ENCODE measurements around the gene FOXO1.
A peak's percentile ranks its signal among the peaks of the same experiment; 100 is the strongest.

The FOXO1 gene

GRCh38 chr13:40588101-40588500 is 78.3 kb downstream of the FOXO1 start:
- no peaks in the 10 kb centered on the region for H3K9me2 ChIP-seq (replicated peaks; ENCODE audit: insufficient read depth, low read length)
- H2AFZ ChIP-seq (ENCODE audit: low read depth, low read length, severe bottlenecking): no peak overlapping the region
- peak overlapping the region; percentile 48 for H3K9ac ChIP-seq (ENCODE audit: low read length)
- H3K27me3 ChIP-seq (ENCODE audit: low read length): no peaks in the 10 kb centered on the region
- H4K20me1 ChIP-seq (ENCODE audit: low read depth, low read length): peaks cover 16% of the 10 kb centered on the region
- no peak overlapping the region for H3K4me3 ChIP-seq (ENCODE audit: insufficient read depth, low read length, poor library complexity, severe bottlenecking)
- H3F3A ChIP-seq (ENCODE audit: insufficient read depth): peaks cover 51% of the 10 kb centered on the region
- peak overlapping the region; percentile 87 for H3K4me2 ChIP-seq (ENCODE audit: low read depth, low read length, poor library complexity, severe bottlenecking)
- peak overlapping the region; percentile 92 for H3K27ac ChIP-seq (ENCODE audit: low read depth, low read length)
- TF ChIP-seq, protein P1, sequence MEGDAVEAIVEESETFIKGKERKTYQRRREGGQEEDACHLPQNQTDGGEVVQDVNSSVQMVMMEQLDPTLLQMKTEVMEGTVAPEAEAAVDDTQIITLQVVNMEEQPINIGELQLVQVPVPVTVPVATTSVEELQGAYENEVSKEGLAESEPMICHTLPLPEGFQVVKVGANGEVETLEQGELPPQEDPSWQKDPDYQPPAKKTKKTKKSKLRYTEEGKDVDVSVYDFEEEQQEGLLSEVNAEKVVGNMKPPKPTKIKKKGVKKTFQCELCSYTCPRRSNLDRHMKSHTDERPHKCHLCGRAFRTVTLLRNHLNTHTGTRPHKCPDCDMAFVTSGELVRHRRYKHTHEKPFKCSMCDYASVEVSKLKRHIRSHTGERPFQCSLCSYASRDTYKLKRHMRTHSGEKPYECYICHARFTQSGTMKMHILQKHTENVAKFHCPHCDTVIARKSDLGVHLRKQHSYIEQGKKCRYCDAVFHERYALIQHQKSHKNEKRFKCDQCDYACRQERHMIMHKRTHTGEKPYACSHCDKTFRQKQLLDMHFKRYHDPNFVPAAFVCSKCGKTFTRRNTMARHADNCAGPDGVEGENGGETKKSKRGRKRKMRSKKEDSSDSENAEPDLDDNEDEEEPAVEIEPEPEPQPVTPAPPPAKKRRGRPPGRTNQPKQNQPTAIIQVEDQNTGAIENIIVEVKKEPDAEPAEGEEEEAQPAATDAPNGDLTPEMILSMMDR (IDR thresholded peaks at IDR 0.05; ENCODE audit: insufficient read depth, low read length, poor library complexity, severe bottlenecking): no peak
- TF ChIP-seq EZH2phosphoT487 (conservative IDR thresholded peaks at IDR 0.05; ENCODE audit: low read length): no peak
- peaks cover 100% of the 10 kb centered on the region for H3K79me2 ChIP-seq (ENCODE audit: insufficient read depth, low read length)
- no peaks in the 10 kb centered on the region; the same call in 1 of the 2 replicates for H3K9me3 ChIP-seq (ENCODE audit: insufficient read depth, low read length)
- H3K36me3 ChIP-seq (ENCODE audit: low read length): no peaks in the 10 kb centered on the region

GRCh38 chr13:40586886-40587565 is 79.4 kb downstream of the FOXO1 start:
- Histone ChIP-seq H4K20me1 (ENCODE audit: low read depth, low read length) (peaks cover 16% of the 10 kb centered on the region), H3K79me2 (ENCODE audit: insufficient read depth, low read length) (peaks cover 100% of the 10 kb centered on the region), H3K9me2 (replicated peaks; ENCODE audit: insufficient read depth, low read length) (no peaks in the 10 kb centered on the region), H3K9ac (ENCODE audit: low read length) (no peak overlapping the region; the same call in 1 of the 2 replicates), H3K27me3 (ENCODE audit: low read length) (no peaks in the 10 kb centered on the region), H3K27ac (ENCODE audit: low read depth, low read length) (peak overlapping the region; percentile 92), H3F3A (ENCODE audit: insufficient read depth) (peaks cover 52% of the 10 kb centered on the region), H3K4me3 (ENCODE audit: insufficient read depth, low read length, poor library complexity, severe bottlenecking) (no peak overlapping the region), H3K9me3 (ENCODE audit: insufficient read depth, low read length) (no peaks in the 10 kb centered on the region; the same call in 1 of the 2 replicates), H3K4me2 (ENCODE audit: low read depth, low read length, poor library complexity, severe bottlenecking) (peak overlapping the region; percentile 87), H2AFZ (ENCODE audit: low read depth, low read length, severe bottlenecking) (no peak overlapping the region), H3K36me3 (ENCODE audit: low read length) (no peaks in the 10 kb centered on the region)
- TF ChIP-seq, protein P1 (IDR thresholded peaks at IDR 0.05; ENCODE audit: insufficient read depth, low read length, poor library complexity, severe bottlenecking): no peak
- no peak for TF ChIP-seq EZH2phosphoT487 (conservative IDR thresholded peaks at IDR 0.05; ENCODE audit: low read length)

DNA sequence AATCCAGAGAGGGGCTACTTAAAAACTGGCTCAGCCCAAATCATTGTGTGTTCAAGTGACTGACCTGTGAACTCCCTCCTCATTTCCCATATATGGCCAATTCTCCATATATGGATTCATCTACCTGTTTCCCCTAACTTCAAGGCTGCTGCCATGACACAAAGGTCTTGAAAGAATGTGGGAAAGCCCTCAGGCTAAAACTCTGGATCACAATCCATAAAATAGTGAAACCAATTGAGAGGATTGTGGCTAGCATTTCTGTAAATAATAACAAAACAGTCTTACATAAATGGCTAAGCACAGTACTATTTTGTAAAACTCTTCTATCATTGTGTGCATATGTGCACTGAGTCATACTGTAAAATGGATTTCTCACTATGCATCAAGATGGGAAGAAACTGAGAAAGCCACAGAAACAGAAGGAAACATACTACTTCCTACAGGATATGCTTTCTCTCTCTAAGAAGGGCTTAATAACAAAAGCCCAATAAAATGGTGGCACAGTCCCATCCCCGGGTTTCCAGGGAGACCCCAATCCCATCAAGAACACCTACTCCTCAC is 80.5 kb downstream of the FOXO1 start:
- Histone ChIP-seq H3F3A (ENCODE audit: insufficient read depth) (peaks cover 52% of the 10 kb centered on the region), H3K36me3 (ENCODE audit: low read length) (no peaks in the 10 kb centered on the region), H3K9me3 (ENCODE audit: insufficient read depth, low read length) (no peaks in the 10 kb centered on the region; the same call in 1 of the 2 replicates), H3K27ac (ENCODE audit: low read depth, low read length) (peak overlapping the region; percentile 92), H3K4me3 (ENCODE audit: insufficient read depth, low read length, poor library complexity, severe bottlenecking) (no peak overlapping the region), H4K20me1 (ENCODE audit: low read depth, low read length) (peaks cover 16% of the 10 kb centered on the region), H3K79me2 (ENCODE audit: insufficient read depth, low read length) (peaks cover 100% of the 10 kb centered on the region), H3K9ac (ENCODE audit: low read length) (no peak overlapping the region), H3K27me3 (ENCODE audit: low read length) (no peaks in the 10 kb centered on the region), H3K9me2 (replicated peaks; ENCODE audit: insufficient read depth, low read length) (no peaks in the 10 kb centered on the region), H2AFZ (ENCODE audit: low read depth, low read length, severe bottlenecking) (no peak overlapping the region), H3K4me2 (ENCODE audit: low read depth, low read length, poor library complexity, severe bottlenecking) (no peak overlapping the region)
- TF ChIP-seq, protein P1 (IDR thresholded peaks at IDR 0.05; ENCODE audit: insufficient read depth, low read length, poor library complexity, severe bottlenecking): no peak
- no peak for TF ChIP-seq EZH2phosphoT487 (conservative IDR thresholded peaks at IDR 0.05; ENCODE audit: low read length)

Data from SU-DHL-6 (cell line).